Activated naive CD4-positive, alpha-beta T cell treated with anti-CD3 and anti-CD28 coated beads, Interleukin-2, amount 50 U/mL, for 72 hours (primary cell): ENCODE data around the gene ACD. TPM values are rescaled to one million over a fixed set of nuclear protein-coding genes. Genes with fewer than 3 reads are reported as not detected.
A peak's percentile ranks its signal among the peaks of the same experiment; 100 is the strongest.

Experiments used
- ATAC-seq, 2 donors: fragments of 150-1000 bp; cut with Tn5 transposase; 2 replicates each; pipeline ENCODE4 v1.10.0; 2021; ENCODE audit warnings: mild to moderate bottlenecking in 2 of 2, moderate library complexity in 2 of 2
- DNase-seq, 2 donors: peaks; one replicate each; pipeline ENCODE4 v3.0.0; 2021 to 2022; ENCODE audit warnings: low spot score in 2 of 2
- H3K27ac Mint-ChIP-seq, 2 donors: one replicate each; pipeline ENCODE4 v1.8.0; 2022; ENCODE audit warnings: mild to moderate bottlenecking in 2 of 2, mixed read lengths in 2 of 2
- H3K36me3 Mint-ChIP-seq, 2 donors: one replicate each; pipeline ENCODE4 v1.8.0; 2022; ENCODE audit warnings: mixed read lengths in 2 of 2
- H3K9me3 Mint-ChIP-seq, 2 donors: one replicate each; pipeline ENCODE4 v1.8.0; 2022; ENCODE audit warnings: mixed read lengths in 2 of 2
- total RNA-seq, 2 donors: library from RNA; stranded (reverse); gene quantifications; one replicate each; pipeline ENCODE4 v1.2.3, GENCODE V29; 2022

Gene ACD
- total RNA-seq, 2 donors from 2014 or later, result 54.0 to 58.0 TPM

DNA sequence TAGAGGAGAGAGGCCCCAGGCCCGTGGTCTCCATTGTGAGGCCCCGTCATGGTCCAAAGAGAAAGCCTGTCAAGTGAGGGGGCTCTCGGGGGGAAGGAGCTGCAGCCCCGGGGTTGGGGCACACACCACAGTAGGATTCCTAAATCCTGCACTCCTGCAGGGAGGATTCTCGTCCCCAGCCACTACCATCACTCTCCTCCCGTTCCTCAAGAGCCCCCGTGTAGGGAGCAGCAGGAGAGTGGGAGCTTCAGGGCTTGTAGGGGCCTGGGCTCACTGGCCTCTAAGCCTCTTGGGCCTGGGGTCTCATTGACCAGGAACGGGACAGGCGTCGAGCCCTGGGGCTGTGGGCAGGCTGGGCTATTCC, 7.4 kb upstream of the ACD start:
- Mint-ChIP-seq H3K9me3 (no peaks in the 10 kb centered on the region), H3K36me3 (no peaks in the 10 kb centered on the region), H3K27ac (peak overlapping the region in 1 of 2 donors; percentile 68)
- no peak for ATAC-seq
- DNase-seq, result no peak

DNA sequence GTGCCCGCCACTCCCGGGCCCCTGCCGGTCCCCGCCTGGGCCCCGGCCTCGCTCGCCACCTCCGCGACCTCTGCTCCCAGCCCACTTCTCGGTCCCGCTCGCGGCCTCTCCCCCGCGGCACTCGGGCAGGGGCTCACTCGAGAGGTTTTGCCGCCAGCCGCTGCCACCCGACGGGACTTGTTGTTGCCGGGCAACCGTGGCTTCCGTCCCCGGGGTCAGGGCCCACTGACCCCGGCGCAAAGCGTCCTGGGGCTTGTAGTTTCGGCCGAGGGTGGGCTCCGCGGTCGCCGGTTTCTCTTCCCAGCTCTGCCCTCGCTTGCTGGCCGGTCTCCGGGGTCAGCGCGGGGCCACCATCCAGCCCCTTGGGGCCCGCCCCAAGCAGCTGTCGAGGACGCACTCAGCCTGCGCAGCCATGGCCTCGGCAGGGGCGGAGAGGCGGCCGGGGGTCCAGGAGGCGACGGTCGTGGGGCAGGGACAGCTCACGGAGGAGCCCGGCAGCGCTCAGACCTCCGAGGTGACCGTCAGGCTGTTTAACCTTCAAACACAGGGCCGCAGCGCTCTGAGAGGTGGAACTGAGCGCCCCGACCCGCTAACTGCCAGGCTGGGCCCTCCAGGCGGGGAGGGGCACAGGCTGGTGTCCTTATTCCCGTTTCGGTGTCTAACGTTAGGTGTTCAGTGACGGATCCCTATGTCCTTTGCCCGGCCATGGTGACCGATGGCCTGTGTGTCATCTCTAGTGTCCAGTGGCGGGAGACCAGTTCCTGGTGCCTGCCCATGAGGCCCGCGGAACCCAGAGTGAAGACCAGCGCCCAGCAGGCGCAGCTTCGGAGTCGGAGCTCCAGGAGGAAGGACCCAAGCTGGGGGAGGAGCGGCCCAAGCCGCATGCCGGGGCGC, 6.7 kb upstream of the ACD start, which contains the start of the genes C16orf86 and ENKD1:
TSS of gene C16orf86 (plus strand) at position 256 of the 894 bp plus-strand sequence. CDS start at position 413, 157 bp downstream.
TSS of gene ENKD1 (minus strand) at position 192 of the 894 bp plus-strand sequence. CDS start 308 bp downstream, outside the sequence.
- Mint-ChIP-seq H3K9me3 (no peaks in the 10 kb centered on the region), H3K36me3 (no peaks in the 10 kb centered on the region), H3K27ac (peak within 1 kb of the TSS; percentile 68 to 73)
- peak; percentile 73 to 76 for ATAC-seq
- peak in 1 of 2 donors; percentile 82 for DNase-seq

DNA sequence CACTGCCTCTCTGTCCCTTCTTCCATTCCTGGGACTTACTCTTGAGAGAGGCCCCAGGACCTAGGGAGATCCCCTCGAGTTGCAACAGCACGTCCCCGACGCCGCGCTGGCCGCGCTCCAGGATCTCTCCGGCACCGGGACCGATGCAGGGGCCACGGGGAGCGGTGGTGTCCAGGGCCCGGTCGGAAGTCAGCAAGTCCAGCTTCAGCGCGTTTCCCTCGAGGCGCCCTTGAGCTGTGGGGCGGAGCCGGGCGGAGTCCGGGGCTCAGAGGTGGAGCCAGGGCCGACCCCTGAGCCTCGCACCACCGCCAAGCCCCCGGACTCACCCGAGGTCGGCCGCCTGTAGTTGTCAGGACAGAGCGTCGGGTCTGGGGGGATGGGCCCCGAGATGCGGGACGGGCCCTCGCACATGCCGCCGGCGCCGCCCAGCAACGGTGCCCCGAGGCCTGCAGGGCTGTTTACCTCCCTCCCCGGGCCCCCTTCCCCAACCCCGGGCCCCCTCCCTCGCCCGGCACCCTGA, 6.0 kb upstream of the ACD start:
- no peaks in the 10 kb centered on the region for H3K36me3 Mint-ChIP-seq

GRCh38 chr16:67665598-67665997, 5.5 kb upstream of the ACD start:
- ATAC-seq (no peak), DNase-seq (no peak)
- H3K27ac Mint-ChIP-seq, result peak overlapping the region; percentile 6 to 7
- no peaks in the 10 kb centered on the region for H3K9me3 Mint-ChIP-seq
- no peaks in the 10 kb centered on the region for H3K36me3 Mint-ChIP-seq

More for the DNA sequence above, 6.0 kb upstream of the ACD start:
- Mint-ChIP-seq H3K9me3 (no peaks in the 10 kb centered on the region), H3K27ac (no peak overlapping the region)
- peak; percentile 7 to 19 for ATAC-seq
- DNase-seq, result no peak

- no peak for ATAC-seq
- Mint-ChIP-seq H3K27ac (no peak overlapping the region), H3K9me3 (no peaks in the 10 kb centered on the region), H3K36me3 (no peaks in the 10 kb centered on the region)
- DNase-seq, result no peak
These were observed 4.8 kb upstream of the ACD start for GRCh38 chr16:67664871-67665270.

GRCh38 chr16:67664258-67664657, 4.2 kb upstream of the ACD start:
- ATAC-seq, result no peak
- H3K36me3 Mint-ChIP-seq, result peaks cover 6% of the 10 kb centered on the region in 2 donors
- H3K9me3 Mint-ChIP-seq, result no peaks in the 10 kb centered on the region
- no peak overlapping the region for H3K27ac Mint-ChIP-seq
- no peak for DNase-seq

- Mint-ChIP-seq H3K27ac (no peak overlapping the region), H3K9me3 (no peaks in the 10 kb centered on the region), H3K36me3 (peaks cover 10% of the 10 kb centered on the region in 2 donors)
- DNase-seq (no peak), ATAC-seq (no peak)
These were observed 3.8 kb upstream of the ACD start for GRCh38 chr16:67663877-67664222.

GRCh38 chr16:67663151-67663876, 3.3 kb upstream of the ACD start:
- Mint-ChIP-seq H3K27ac (no peak overlapping the region), H3K9me3 (no peaks in the 10 kb centered on the region), H3K36me3 (peaks cover 10% of the 10 kb centered on the region in 2 donors)
- DNase-seq (peak in 1 of 2 donors; percentile 62), ATAC-seq (no peak)

GRCh38 chr16:67662653-67663010, 2.6 kb upstream of the ACD start:
- Mint-ChIP-seq H3K27ac (no peak overlapping the region), H3K9me3 (no peaks in the 10 kb centered on the region), H3K36me3 (peaks cover 10% of the 10 kb centered on the region in 2 donors)
- DNase-seq, result no peak
- ATAC-seq, result no peak

GRCh38 chr16:67661886-67662652, 2.0 kb upstream of the ACD start:
- DNase-seq (no peak), ATAC-seq (no peak)
- Mint-ChIP-seq H3K36me3 (peaks cover 10% of the 10 kb centered on the region in 2 donors), H3K9me3 (no peaks in the 10 kb centered on the region), H3K27ac (peak overlapping the region; percentile 75 to 96)

DNA sequence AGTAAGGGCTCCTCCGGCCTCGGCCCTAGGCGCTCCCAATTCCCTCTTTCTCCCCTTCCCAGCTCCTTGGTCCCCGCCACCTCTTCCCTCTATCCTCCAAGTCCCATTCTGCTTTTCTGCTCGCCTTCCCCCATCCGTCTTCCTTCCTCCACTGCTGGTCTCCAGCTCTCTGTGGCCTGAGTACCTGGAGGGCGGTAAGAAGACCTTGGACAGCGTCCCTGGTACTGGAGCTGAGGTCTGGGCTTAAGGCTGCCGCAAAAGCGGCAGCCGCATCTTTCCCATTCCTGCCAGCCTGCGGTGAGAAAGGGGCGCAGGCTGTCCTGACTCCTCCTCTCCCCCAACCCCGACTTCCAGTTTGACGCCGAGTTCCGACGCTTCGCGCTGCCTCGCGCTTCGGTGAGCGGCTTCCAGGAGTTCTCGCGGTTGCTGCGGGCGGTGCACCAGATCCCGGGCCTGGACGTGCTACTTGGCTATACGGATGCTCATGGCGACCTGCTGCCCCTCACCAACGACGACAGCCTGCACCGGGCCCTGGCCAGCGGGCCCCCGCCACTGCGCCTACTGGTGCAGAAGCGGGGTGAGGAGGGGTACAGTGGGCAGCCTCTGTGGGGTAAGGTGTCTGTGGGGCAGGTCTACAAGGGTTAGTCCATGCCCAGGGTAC, 1.2 kb upstream of the ACD start:
- ATAC-seq (peak in 1 of 2 donors; percentile 1), DNase-seq (peak in 1 of 2 donors; percentile 40)
- Mint-ChIP-seq H3K9me3 (no peaks in the 10 kb centered on the region), H3K27ac (peak overlapping the region; percentile 94 to 96), H3K36me3 (peaks cover 10% of the 10 kb centered on the region in 2 donors)

DNA sequence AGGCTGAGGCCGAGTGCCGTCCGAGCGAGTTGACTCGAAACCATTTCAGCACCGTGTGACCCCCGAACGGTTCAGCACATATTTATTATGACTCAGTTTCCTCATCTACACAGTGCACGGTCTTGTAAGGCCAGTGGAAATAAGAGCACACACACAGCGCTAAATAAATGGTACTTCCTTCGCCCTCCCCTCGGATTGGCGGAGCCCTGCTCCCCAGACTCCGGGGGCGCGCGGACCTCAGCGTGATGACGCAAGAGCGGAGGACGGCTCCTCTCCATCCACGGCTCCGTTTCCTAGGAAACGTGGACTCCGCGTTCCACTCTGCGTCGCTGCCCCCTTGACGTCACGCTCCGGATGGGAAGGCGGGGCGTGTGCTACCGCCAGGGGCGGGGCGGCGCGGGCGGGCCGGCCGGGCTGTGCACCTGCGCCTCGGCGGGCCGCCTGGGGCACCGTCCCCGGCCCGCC, 536 bp upstream of the ACD start, which contains the start of gene PARD6A:
TSS of gene PARD6A (plus strand) at position 397 of the 465 bp plus-strand sequence. CDS start 79 bp downstream, outside the sequence.
- H3K36me3 Mint-ChIP-seq, result peaks cover 10% of the 10 kb centered on the region in 2 donors
- no peaks in the 10 kb centered on the region for H3K9me3 Mint-ChIP-seq
- ATAC-seq (peak; percentile 86 to 90), DNase-seq (peak; percentile 91 to 96)
- H3K27ac Mint-ChIP-seq, result peak within 1 kb of the TSS; percentile 96

- Mint-ChIP-seq H3K36me3 (peaks cover 10% of the 10 kb centered on the region in 2 donors), H3K9me3 (no peaks in the 10 kb centered on the region), H3K27ac (peak overlapping the region; percentile 93 to 96)
- no peak for ATAC-seq
- DNase-seq, result no peak
These were observed 998 bp downstream of the ACD start for GRCh38 chr16:67658849-67659674.

GRCh38 chr16:67657751-67658518, 2.1 kb downstream of the ACD start:
- ATAC-seq (no peak), DNase-seq (no peak)
- Mint-ChIP-seq H3K9me3 (no peaks in the 10 kb centered on the region), H3K36me3 (peaks cover 10% of the 10 kb centered on the region in 2 donors), H3K27ac (peak overlapping the region; percentile 44 to 50)
